Hepatocyte (in vitro differentiated cells): ENCODE measurements around the gene SUPT4H1. TPM values are rescaled to one million over a fixed set of nuclear protein-coding genes. Genes with fewer than 3 reads are reported as not detected.

ENCODE experiments used
- DNase-seq: peaks from one replicate; pipeline ENCODE4 v3.0.0-alpha.2; 2016; ENCODE audit warnings: low spot score
- H2AFZ ChIP-seq: fragments of 200-600 bp; sonication (generic); 2 replicates; pipeline ENCODE4 v1.6.0; 2016; ENCODE audit warnings: antibody characterized with exemption, mild to moderate bottlenecking
- H3K27ac ChIP-seq: fragments of 200-600 bp; sonication (generic); 2 replicates; pipeline ENCODE4 v1.5.1; 2016; ENCODE audit warnings: mild to moderate bottlenecking
- H3K27me3 ChIP-seq: fragments of 200-600 bp; sonication (generic); 2 replicates; pipeline ENCODE4 v1.6.1; 2016
- H3K36me3 ChIP-seq: fragments of 200-600 bp; sonication (generic); replicated peaks from 2 replicates; pipeline ENCODE4 v1.5.1; 2016; ENCODE audit warnings: low read depth; ENCODE audit not compliant: insufficient read depth
- H3K4me1 ChIP-seq: fragments of 200-600 bp; sonication (generic); 2 replicates; pipeline ENCODE4 v1.5.1; 2016; ENCODE audit warnings: mild to moderate bottlenecking, moderate library complexity; ENCODE audit not compliant: insufficient read depth
- H3K4me2 ChIP-seq: fragments of 200-600 bp; sonication (generic); 2 replicates; pipeline ENCODE4 v1.6.0; 2016
- H3K4me3 ChIP-seq: fragments of 200-600 bp; sonication (generic); 2 replicates; pipeline ENCODE4 v1.5.1; 2016; ENCODE audit warnings: mild to moderate bottlenecking
- H3K79me2 ChIP-seq: fragments of 200-600 bp; sonication (generic); 2 replicates; pipeline ENCODE4 v1.6.0; 2017; ENCODE audit warnings: mild to moderate bottlenecking
- H3K9me2 ChIP-seq: fragments of 200-600 bp; sonication (generic); replicated peaks from 2 replicates; pipeline ENCODE4 v1.6.0; 2017; ENCODE audit warnings: mild to moderate bottlenecking; ENCODE audit not compliant: insufficient read depth
- H3K9me3 ChIP-seq: fragments of 200-600 bp; sonication (generic); 2 replicates; pipeline ENCODE4 v1.5.1; 2016; ENCODE audit warnings: low read depth, mild to moderate bottlenecking
- H4K20me1 ChIP-seq: fragments of 200-600 bp; sonication (generic); 2 replicates; pipeline ENCODE4 v1.6.0; 2016; ENCODE audit warnings: mild to moderate bottlenecking; ENCODE audit not compliant: insufficient read depth, poor library complexity, severe bottlenecking
- CTCF ChIP-seq: fragments of 200-600 bp; sonication (generic); IDR thresholded peaks from 2 replicates; pipeline ENCODE4 v1.5.1; 2016; ENCODE audit warnings: antibody characterized with exemption, mild to moderate bottlenecking; ENCODE audit not compliant: poor library complexity
- EZH2 ChIP-seq: fragments of 200-600 bp; sonication (generic); IDR thresholded peaks from 2 replicates; pipeline ENCODE4 v1.6.1; 2016; ENCODE audit warnings: antibody characterized with exemption, mild to moderate bottlenecking, borderline replicate concordance
- EZH2phosphoT487 ChIP-seq: fragments of 200-600 bp; sonication (generic); IDR thresholded peaks from one replicate; pipeline ENCODE4 v1.6.1; 2018; ENCODE audit warnings: antibody characterized with exemption, mild to moderate bottlenecking, low read depth, moderate library complexity; ENCODE audit not compliant: unreplicated experiment, severe bottlenecking
- WGBS: methylation state at CpG from one replicate; pipeline ENCODE4 v1.1.6; 2016; ENCODE audit warnings: low lambda C conversion rate; ENCODE audit errors: missing lambda C conversion rate; 5-methylcytosine and 5-hydroxymethylcytosine counted together
- polyA plus RNA-seq: library from polyadenylated mRNA; unstranded; fragments of >200 nt; fragmentation: Nextera tagmentation; extraction: Ambion mirVana; gene quantifications from 2 replicates; pipeline ENCODE4 v1.2.1, GENCODE V29; 2016
- total RNA-seq: library from RNA; depleted of rRNA; stranded (reverse); fragments of >200 nt; gene quantifications from 2 replicates; pipeline ENCODE4 v1.2.3, GENCODE V29; 2014

SUPT4H1 gene
- total and polyA plus RNA-seq, 2 experiments from 2014 or later: 54.5 to 108 TPM

GRCh38 chr17:58382872-58383242 lies 30.9 kb upstream of the SUPT4H1 start:
- no peak overlapping the region for H2AFZ ChIP-seq
- no peaks in the 10 kb centered on the region for H3K36me3 ChIP-seq
- no peaks in the 10 kb centered on the region for H3K27me3 ChIP-seq
- no peak overlapping the region for H3K4me3 ChIP-seq
- peaks cover 71% of the 10 kb centered on the region for H3K4me1 ChIP-seq
- no peak for DNase-seq
- no peaks in the 10 kb centered on the region for H3K9me3 ChIP-seq
- H3K79me2 ChIP-seq: peaks cover 83% of the 10 kb centered on the region
- WGBS: 89% methylated on average over 1 of the region's 1 CpG
- peak overlapping the region; percentile 55 for H3K4me2 ChIP-seq
- no peaks in the 10 kb centered on the region for H3K9me2 ChIP-seq
- TF ChIP-seq CTCF: no peak
- no peak for TF ChIP-seq EZH2phosphoT487
- no peak for TF ChIP-seq EZH2
- H3K27ac ChIP-seq: peak overlapping the region; percentile 87
- no peaks in the 10 kb centered on the region for H4K20me1 ChIP-seq

- Histone ChIP-seq H3K9me2 (no peaks in the 10 kb centered on the region), H3K27ac (peak overlapping the region; percentile 87), H3K9me3 (no peaks in the 10 kb centered on the region), H4K20me1 (no peaks in the 10 kb centered on the region), H3K4me2 (peak overlapping the region; percentile 55), H3K79me2 (peaks cover 79% of the 10 kb centered on the region), H3K4me3 (no peak overlapping the region), H2AFZ (no peak overlapping the region), H3K36me3 (no peaks in the 10 kb centered on the region), H3K4me1 (peaks cover 68% of the 10 kb centered on the region), H3K27me3 (no peaks in the 10 kb centered on the region)
- DNase-seq: no peak
- WGBS: 41% methylated on average over 4 of the region's 4 CpGs
- no peak for TF ChIP-seq EZH2
- TF ChIP-seq CTCF: no peak
- TF ChIP-seq EZH2phosphoT487: no peak
These were observed 30.3 kb upstream of the SUPT4H1 start for GRCh38 chr17:58382108-58382871.

GRCh38 chr17:58381124-58382035 lies 29.4 kb upstream of the SUPT4H1 start:
- WGBS: 44% methylated on average over 3 of the region's 3 CpGs
- peaks cover 74% of the 10 kb centered on the region for H3K79me2 ChIP-seq
- no peaks in the 10 kb centered on the region for H3K27me3 ChIP-seq
- peak overlapping the region; percentile 55 for H3K4me2 ChIP-seq
- peaks cover 77% of the 10 kb centered on the region for H3K4me1 ChIP-seq
- TF ChIP-seq EZH2 (no peak), CTCF (no peak), EZH2phosphoT487 (no peak)
- H3K9me3 ChIP-seq: no peaks in the 10 kb centered on the region
- H4K20me1 ChIP-seq: no peaks in the 10 kb centered on the region
- H3K36me3 ChIP-seq: no peaks in the 10 kb centered on the region
- H3K9me2 ChIP-seq: no peaks in the 10 kb centered on the region
- DNase-seq: peak; percentile 71
- H2AFZ ChIP-seq: no peak overlapping the region
- H3K27ac ChIP-seq: peak overlapping the region; percentile 87
- H3K4me3 ChIP-seq: no peak overlapping the region
